ENCODE measurements around the gene HLTF. TPM values are rescaled to one million over a fixed set of nuclear protein-coding genes. Genes with fewer than 3 reads are reported as not detected.

Gene HLTF
- total RNA-seq: 47.4 and 51.6 TPM in 2 replicates
- long read RNA-seq, full-length matches to known transcripts: 28 of 118 reads
- long read RNA-seq, partial matches to known transcripts: 70 of 118 reads
- long read RNA-seq, other reads (novel, unspliced or antisense): 20 of 118 reads

- Mint-ChIP-seq H3K27me3 (ENCODE audit: low read depth) (no peaks in the 10 kb centered on the region), H3K27ac (ENCODE audit: unreplicated experiment) (peak within 1 kb of the TSS; percentile 99), H3K4me1 (peaks cover 19% of the 10 kb centered on the region), H3K4me3 (peak within 1 kb of the TSS; percentile 100), H3K36me3 (ENCODE audit: low read depth) (peaks cover 18% of the 10 kb centered on the region), H3K9me3 (peaks cover 3% of the 10 kb centered on the region)
- TF ChIP-seq CTCF (conservative IDR thresholded peaks at IDR 0.05): no peak
- peak; percentile 96 for DNase-seq (ENCODE audit: low read depth, low spot score)
These were observed at the start of gene HLTF for GRCh38 chr3:149086232-149086988. Gene HLTF, minus strand, starts transcription at chr3:149086533. Its CDS starts 197 bp downstream, at chr3:149086336.

GRCh38 chr3:149134575-149134974, 48.2 kb upstream of the HLTF start:
- no peak overlapping the region for H3K27ac Mint-ChIP-seq (ENCODE audit: unreplicated experiment)

GRCh38 chr3:149131589-149131988, 45.3 kb upstream of the HLTF start:
- peaks cover 5% of the 10 kb centered on the region for H3K36me3 Mint-ChIP-seq (ENCODE audit: low read depth)
- TF ChIP-seq CTCF (conservative IDR thresholded peaks at IDR 0.05): no peak
- no peak for DNase-seq (ENCODE audit: low read depth, low spot score)
- H3K27ac Mint-ChIP-seq (ENCODE audit: unreplicated experiment): no peak overlapping the region
- peaks cover 40% of the 10 kb centered on the region for H3K4me1 Mint-ChIP-seq
- H3K9me3 Mint-ChIP-seq: no peaks in the 10 kb centered on the region
- H3K4me3 Mint-ChIP-seq: peak overlapping the region; percentile 91
- H3K27me3 Mint-ChIP-seq (ENCODE audit: low read depth): peaks cover 8% of the 10 kb centered on the region

More at GRCh38 chr3:149134575-149134974, 48.2 kb upstream of the HLTF start:
- DNase-seq (ENCODE audit: low read depth, low spot score): no peak
- TF ChIP-seq CTCF (conservative IDR thresholded peaks at IDR 0.05): no peak
- H3K9me3 Mint-ChIP-seq: no peaks in the 10 kb centered on the region
- no peaks in the 10 kb centered on the region for H3K27me3 Mint-ChIP-seq (ENCODE audit: low read depth)
- peaks cover 5% of the 10 kb centered on the region for H3K36me3 Mint-ChIP-seq (ENCODE audit: low read depth)
- peaks cover 36% of the 10 kb centered on the region for H3K4me1 Mint-ChIP-seq
- H3K4me3 Mint-ChIP-seq: no peak overlapping the region

- Mint-ChIP-seq H3K36me3 (ENCODE audit: low read depth) (peaks cover 5% of the 10 kb centered on the region), H3K27ac (ENCODE audit: unreplicated experiment) (peak within 1 kb of the TSS; percentile 69), H3K4me1 (peaks cover 40% of the 10 kb centered on the region), H3K27me3 (ENCODE audit: low read depth) (peaks cover 15% of the 10 kb centered on the region), H3K9me3 (no peaks in the 10 kb centered on the region), H3K4me3 (peak within 1 kb of the TSS; percentile 91)
- peak; percentile 77 for DNase-seq (ENCODE audit: low read depth, low spot score)
- no peak for TF ChIP-seq CTCF (conservative IDR thresholded peaks at IDR 0.05)
These were observed 43.2 kb upstream of the HLTF start, which contains the start of gene HPS3 for GRCh38 chr3:149129326-149130205. Gene HPS3, plus strand, starts transcription at chr3:149129638. Its CDS starts 86 bp downstream, at chr3:149129724.

GRCh38 chr3:149128821-149129220, 42.5 kb upstream of the HLTF start:
- no peak for DNase-seq (ENCODE audit: low read depth, low spot score)
- Mint-ChIP-seq H3K27ac (ENCODE audit: unreplicated experiment) (no peak overlapping the region), H3K36me3 (ENCODE audit: low read depth) (peaks cover 5% of the 10 kb centered on the region), H3K27me3 (ENCODE audit: low read depth) (peaks cover 15% of the 10 kb centered on the region), H3K4me1 (peaks cover 35% of the 10 kb centered on the region), H3K4me3 (peak overlapping the region; percentile 91), H3K9me3 (no peaks in the 10 kb centered on the region)
- TF ChIP-seq CTCF (conservative IDR thresholded peaks at IDR 0.05): no peak

Data from neural crest cell (in vitro differentiated cells).